GM18498 (cell line): ENCODE measurements around the gene ARHGDIA.
A peak's percentile ranks its signal among the peaks of the same experiment; 100 is the strongest.
"Not testable (repeated sequence)": the region's sequence is repeated elsewhere in the genome, so short reads cannot be mapped to it uniquely, and the experiment has no call there.

Source experiments
- ATAC-seq: cut with Tn5 transposase; IDR thresholded peaks from one replicate; pipeline ENCODE4 v1.9.1; 2021; ENCODE audit warnings: mild to moderate bottlenecking, moderate library complexity; ENCODE audit not compliant: unreplicated experiment

ARHGDIA gene

DNA sequence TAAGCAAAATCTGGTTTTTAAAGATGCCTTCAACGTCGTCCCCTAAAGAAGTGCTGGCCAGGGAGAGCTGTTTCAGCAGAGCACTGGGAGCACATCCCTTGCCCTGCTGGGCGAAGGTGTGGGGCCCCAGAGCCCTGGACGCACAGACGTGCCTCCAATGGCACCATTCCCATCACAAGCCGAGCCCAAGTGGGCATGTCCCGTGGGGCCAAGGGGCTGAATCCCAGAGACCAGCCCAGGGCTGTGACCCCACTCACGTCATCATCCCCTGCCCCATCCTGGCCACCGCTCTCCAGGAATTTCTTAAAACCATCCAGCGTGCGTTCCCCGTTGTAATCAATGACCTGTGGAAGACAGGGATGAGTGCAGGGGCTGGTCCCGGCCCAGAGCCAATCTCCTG is 26.2 kb downstream of the ARHGDIA start:
- no peak for ATAC-seq

DNA sequence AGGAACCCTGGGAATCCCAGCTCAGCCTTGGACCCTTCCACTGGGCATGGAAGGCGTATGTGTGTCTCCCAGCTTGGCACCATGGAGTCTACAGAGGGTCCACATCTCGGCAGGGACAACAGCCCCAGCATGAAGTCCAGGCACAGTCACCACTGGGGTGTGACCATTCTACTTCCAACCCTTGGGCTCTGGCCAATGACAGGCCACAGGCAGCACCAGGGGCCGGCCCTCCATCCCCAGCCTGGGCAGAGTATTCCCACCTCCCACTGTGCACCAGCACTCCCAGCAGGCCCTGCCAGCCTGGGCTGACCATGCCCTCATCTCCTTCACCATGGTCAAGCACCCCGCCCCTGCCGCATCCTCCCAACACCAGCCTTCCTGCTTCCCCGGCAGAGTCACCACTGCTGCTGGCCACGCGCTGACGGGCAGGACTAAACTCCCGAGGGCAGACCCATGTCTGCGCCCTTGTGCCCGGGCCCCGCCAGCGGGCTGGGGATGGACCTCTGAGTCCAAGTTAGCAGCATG is 26.7 kb downstream of the ARHGDIA start:
- ATAC-seq = no peak

DNA sequence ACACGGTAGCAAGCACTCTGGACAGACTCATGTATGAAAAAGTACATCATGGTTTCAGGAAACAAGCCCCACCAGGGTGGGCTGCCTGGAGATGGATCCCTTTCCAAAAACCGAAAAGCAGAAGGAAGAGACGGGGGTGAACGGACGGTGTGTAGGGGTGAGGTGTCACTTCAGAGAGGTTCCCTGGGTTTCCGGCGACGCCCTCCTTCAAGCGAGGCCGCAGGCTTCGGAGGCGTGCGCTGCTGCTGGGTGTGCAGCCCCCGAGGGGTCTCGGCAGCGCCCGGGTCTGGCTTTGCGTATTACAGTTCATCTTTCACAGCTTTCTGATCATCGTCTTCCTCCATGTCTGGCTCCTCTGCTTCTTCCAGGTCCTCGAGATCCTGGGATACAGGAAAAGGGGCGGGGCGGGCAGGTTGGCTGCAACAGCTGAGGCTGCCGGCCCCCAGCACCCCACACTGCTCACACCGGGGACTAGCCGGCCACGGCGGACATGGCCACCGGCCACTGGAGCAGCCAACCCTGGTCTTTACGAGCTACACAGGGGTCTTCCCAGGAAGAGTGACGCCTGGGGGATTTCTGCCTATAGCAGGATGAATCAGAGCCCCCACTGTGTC is 27.3 kb downstream of the ARHGDIA start:
- no peak for ATAC-seq

DNA sequence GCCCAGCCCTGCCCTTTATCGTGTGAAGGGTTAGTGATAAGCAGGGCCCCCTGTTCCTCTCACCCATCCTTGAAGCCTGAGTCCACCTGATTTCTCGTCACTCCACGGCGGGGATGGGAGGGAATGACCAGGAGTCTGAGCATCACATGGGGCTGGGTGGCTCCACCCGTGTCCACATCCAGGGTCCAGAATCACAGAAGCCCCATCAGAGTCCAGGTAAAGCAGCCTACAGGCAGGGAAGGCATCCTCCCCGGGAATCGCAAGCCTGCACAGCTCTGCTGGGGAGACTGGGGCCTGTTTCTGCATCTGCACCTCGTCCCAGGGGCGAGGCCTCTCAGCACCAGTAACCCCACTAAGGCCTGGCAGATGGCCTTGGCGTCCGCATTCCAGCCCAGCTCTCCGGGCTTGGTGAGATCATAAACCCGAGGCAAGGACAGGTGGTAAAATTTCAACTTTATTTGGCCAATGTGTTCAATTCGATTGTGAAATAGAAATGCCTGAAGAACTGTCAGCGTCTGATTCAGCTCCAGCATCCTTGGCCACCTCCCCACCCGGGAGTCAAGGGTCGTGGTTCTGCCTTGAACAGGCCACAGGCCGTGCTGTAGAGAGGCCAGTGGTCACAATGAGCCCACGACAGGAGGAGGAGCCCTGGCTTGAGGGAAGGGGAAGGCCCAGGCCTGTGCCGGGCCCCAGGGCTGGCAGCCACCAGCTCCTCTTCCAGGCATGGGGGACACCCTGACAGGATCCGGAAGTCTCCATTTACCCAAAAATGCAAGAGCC is 28.2 kb downstream of the ARHGDIA start:
- ATAC-seq = no peak

DNA sequence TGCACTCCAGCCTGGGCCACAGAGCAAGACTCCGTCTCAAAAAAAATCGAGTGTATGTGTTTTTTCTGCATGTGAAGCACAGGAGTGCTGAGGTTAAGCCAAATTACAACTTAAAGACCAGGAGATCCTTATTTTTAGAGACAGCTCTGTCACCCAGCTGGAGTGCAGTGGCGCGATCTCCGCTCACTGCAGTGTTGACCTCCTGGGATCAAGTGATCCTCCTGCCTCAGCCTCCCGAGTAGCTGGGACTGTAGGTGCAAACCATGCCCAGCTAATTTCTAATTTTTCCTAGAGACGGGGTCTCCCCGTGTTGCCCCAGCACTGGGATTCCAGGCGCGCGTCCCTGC is 28.8 kb downstream of the ARHGDIA start:
- no peak for ATAC-seq

DNA sequence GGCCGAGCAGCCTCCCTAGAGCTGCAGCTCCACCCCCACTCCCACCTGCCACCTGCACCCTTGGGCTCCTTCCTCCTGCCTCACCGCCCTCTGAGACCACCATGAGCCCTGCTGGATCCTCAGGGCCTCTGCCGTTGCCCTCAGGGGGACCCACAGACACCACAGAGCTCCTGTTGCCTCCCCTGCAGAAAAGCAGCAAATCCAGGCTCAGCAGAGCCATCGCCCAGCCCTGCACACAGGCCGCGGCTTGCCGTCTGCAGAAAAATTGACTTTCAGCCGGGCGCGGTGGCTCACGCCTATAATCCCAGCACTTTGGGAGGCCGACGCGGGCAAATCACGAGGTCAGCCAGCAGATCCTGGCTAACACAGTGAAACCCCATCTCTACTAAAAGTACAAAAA is 29.3 kb downstream of the ARHGDIA start:
- no peak for ATAC-seq

DNA sequence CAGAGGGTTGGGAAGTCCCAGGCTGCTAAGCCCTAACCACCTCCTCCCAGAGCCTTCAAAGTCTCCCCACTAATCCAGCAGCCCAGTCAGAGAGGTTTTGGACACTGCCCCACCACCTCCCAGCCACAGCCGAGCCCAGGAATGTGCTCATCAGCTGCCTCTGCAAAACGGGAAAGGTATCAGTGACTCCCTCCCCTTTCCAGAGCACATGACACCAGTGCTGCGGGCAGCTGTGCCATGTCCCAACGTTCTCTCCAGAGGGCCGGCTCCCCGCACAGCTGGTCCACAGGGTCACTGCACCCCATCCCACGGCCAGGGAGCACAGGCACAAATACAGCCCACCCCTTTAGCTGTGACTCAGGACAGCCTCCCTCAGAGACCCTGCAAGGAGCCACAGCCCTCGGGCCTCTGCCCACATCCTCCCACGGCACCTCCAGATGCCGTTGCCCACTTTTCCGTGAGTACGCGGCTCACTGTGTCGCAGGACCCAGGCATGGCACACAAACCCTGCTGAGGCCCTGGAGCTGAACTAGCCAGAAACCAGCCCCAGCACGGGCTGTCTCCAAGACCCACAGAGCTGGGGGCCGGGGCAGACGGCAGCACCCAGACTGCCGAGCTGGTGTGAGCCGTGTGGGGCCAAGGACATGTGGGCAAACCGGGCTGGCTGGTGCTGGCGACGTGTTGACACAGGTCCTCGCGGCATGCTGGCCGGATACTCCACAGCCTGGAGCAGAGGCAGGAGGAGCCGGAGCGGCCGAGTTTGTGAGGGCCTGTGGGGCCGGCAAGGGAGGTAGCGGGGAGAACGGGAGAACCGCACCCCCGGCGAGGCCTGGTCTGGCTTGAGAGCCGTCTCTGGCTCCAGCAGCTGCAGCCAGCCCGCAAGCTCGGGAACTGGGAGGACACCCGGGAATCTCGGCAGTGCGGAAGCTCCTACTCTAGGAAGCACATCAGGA is 30.0 kb downstream of the ARHGDIA start:
- ATAC-seq = no peak

DNA sequence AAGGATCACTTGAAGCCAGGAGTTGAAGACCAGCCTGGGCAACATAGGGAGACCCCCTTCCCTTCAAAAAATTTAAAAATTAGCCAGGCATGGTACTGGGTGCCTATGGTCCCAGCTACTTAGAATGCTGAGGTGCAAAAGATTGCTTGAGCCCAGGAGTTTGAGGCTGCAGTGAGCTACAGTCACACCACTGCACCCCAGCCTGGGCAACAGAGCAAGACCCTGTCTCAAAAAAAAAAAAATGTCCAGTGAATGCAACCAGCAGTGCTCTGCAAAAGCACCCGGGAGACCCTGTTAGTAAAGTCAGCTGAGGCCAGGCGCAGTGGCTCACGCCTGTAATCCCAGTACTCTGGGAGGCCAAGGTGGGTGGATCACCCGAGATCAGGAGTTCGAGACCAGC is 31.1 kb downstream of the ARHGDIA start:
- ATAC-seq = not testable (repeated sequence)

DNA sequence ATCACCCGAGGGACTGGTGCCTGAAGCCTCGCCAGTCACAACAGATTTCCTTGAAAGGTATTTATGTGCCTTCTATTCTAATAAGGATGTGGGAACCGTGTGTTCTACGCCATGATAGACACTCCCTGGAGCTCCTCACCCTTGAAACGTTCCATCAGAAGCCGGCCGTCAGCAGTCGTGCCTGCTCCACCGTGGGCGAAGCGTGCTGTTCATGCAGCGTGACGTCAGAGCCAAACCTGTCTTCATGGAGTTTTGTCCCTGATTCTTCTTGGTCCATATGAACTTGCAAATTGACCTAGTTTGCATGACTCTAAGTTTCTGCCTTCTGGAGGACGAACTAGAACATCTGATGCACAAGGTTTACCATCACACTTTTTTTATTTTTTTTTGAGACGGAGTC is 31.8 kb downstream of the ARHGDIA start:
- no peak for ATAC-seq

DNA sequence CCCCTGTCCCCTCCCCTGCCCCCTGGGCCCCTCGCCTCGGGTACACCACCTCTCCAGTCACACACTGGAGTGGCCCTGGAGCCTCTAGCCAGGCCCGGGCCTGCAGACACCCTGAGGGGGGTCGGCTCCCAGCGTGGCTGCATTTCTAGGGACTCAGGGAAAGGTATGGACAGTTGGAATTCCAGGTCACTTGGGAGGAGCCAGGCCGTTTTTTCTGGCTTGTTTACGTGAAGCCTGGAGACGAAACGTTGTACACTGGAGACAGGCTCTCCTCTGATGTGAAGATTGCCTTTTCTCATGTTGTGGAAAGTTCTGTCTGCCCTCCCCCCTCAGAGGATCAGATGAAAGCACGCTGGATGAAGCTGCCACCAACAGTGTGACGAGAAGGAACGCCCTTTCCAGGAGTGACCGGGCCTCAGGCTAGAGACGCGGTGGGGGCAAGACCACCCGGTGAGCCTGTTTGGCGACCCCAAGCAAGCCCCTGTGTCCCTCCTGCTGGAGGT is 32.3 kb downstream of the ARHGDIA start:
- ATAC-seq = no peak

DNA sequence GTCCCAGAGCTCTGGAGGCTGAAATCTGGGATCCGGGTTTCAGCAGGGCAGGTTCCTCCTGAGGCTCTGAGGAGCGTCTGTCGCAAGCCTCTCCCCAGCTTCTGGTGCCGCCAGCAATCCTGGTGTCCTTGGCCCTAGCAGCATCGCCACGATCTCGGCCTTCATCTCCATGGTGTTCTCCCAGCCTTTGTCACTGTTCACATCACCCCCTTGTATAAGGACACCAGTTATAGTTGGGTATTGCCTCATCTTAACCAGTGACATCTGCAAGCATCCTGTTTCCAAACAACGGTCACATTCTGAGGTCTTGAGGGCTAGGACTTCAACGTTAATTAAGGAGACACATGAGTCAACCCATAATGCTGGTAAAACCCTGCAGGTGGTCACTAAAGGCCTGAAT is 33.5 kb downstream of the ARHGDIA start:
- ATAC-seq = no peak

DNA sequence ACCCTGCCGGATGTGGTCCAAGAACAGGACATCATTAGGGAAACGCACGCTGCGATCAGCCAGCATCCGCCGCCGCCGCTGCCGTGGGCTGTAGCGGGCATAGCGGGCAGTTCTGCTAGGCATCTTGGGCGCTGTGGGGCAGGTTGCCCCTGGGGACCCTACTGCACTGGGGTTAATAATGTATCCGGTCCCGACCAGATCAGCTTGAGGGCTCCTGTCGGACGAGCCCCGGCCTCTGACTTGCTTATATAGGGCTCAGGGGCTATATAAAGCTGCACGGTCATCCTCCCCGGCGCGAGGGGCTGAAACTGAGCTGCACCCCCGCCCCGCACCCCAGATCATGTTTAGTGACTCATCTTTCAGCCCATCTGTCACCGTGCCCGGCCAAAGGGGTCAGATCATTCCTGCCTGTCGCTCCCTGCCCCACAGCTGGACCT is 36.3 kb downstream of the ARHGDIA start, which contains the start of gene PPP1R27:
Gene PPP1R27, minus strand, starts transcription at position 220 of the 437 bp plus-strand sequence. Its CDS starts 97 bp downstream, at position 123.
- ATAC-seq = no peak

DNA sequence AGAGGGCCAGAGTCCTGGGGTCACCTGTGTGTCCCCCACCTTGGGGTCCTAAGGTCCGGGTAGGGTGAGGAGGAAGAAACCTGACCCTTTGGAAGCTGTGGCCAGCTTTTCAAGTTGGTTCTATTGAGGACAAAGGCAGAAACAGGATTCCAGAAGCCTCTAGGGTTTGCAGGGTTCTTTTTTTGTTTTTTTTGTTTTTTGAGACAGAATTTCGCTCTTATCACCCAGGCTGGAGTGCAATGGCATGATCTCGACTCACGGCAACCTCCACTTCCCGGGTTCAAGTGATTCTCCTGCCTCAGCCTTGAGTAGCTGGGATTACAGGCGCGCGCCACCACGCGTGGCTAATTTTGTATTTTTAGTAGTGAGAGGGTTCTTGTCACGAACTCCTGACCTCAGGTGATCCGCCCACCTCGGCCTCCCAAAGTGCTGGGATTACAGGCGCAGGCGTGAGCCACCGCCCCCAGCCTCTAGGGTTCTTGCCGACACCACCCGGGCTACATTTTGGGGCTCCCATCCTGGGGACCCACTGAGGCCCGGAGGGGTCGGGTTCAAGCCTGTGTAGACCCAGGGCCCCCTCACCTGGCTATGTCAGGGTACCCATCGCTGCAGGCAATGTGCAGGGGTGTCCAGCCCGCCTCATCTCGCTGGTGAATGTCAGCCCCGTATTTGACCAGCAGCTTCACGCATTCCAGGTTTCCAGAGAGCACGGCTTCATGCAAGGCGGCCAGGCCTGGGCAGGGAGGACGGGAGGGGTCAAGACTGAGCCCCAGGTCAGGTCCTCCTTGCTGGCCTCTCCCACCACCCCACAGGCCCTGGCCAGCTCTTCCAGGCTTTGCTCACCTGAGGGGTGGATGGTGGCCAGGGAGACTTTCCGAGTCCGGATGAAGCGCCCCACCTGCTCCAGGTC is 37.0 kb downstream of the ARHGDIA start:
- ATAC-seq = no peak

DNA sequence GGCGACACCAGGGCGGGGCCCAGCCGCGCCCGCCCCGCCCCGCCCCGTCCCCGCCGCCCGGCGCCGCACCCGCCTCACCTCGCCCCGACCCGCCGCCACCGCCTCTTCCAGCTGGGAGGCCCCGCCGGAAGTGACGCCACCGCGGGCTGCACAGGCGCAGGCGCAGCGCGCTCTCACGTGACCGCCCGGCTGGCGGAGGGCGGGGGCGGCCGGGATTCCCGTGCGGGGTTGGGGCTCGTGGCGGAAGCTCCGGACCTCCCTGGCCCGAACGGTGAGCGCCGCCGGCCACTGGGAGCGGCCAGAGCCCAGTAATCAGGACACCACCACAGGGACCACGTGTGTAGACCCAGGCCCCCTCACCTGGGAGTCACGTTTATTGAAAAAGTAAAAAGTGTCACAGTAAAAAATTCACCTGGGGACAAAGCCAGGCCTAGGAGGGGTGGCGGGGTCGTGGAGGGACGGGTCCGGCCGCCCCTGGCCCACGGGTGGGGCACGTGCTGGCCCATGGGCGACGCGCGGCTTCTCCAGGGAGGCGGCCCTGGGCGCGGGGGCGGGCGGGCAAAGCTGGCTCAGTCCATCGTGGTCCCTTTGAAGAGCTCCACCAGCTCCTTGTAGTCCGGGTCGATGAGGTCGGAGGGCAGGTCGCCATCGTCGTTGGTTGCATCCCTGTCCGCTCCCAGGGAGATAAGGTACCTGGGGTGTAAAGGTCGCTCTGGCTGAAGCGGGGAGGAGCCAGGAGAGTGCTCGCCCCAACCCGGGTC is 37.8 kb downstream of the ARHGDIA start, which contains the start of gene MCRIP1:
Gene MCRIP1, minus strand, starts transcription at position 132 of the 761 bp plus-strand sequence. CDS start 8,785 bp downstream, outside the sequence.
- peak; percentile 82 for ATAC-seq

DNA sequence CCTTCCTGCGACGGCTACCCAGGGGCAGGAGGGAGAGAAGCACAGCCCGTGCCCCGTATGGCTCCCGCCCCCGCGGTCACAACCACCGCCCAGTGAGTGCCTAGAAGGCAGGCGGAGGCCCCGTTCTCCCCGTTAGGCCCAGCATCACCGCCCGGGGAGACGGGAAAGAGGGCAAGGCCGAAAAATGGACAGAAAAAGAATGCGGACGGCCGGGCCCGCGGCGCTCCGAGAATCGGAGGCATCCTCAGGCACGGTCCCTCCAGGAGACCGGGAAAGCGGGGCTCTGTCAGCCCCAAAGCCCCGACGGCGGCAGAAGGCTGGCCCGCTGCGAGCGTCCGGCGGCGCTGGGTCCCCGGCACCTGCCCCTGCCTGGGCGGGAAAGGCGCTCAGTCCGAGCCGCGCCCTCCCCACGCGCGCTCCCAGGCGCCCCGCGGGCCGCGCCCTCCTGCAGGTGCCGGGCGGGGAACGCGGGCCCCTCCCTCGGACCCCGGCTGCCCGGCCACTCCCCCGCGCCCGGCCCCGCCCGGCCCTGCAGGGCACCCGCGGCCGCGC is 38.5 kb downstream of the ARHGDIA start:
- peak; percentile 22 for ATAC-seq

DNA sequence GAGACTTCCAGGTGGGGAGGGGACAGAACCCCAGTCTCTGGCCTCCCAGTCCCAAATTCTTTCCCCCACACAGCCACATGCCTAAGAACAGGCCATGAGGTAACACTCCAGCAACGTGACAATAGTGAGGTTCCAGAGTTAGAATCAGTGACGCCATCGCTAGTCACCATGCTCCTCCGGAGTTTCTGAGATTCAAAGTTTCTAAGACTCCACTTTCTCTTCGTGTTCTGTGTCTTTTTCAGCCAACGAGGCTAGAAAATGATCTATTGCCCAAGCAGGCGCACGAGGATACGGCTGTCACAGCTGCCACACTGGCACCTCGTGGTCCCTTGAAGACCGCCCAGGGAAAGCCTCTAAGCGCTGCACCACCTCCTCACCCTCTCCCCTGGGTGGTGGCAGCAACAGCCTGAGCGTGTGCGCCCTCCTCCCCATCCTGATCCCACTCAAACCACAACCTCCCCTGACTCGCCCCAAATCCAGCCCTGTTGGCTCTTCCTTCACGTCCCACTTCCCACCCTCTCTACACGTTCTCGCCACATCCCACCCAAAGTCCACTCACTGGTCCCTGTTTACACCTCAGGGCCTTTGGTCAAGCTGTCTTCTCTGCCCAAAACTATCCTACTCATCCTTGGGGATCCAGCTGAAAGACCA is 39.1 kb downstream of the ARHGDIA start:
- ATAC-seq = no peak

DNA sequence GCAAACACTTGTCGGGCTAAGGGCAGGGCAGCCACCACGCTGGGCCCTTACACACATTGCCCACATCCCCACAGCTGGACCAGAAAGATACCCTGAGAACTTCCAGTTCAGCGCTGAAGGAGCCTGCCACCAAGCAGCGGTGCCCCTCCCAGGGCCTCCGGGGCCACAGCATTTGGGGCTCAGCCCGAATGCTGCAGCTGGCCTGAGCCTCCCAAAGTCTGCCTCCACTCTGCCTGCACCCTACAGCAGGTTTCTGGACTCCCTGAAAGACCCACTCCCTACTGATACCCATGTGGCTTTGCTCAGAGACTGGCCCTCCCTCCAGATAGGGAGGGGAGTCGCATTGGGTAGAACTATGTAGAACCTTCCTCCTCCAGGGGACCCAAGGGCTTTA is 39.6 kb downstream of the ARHGDIA start:
- ATAC-seq = no peak

DNA sequence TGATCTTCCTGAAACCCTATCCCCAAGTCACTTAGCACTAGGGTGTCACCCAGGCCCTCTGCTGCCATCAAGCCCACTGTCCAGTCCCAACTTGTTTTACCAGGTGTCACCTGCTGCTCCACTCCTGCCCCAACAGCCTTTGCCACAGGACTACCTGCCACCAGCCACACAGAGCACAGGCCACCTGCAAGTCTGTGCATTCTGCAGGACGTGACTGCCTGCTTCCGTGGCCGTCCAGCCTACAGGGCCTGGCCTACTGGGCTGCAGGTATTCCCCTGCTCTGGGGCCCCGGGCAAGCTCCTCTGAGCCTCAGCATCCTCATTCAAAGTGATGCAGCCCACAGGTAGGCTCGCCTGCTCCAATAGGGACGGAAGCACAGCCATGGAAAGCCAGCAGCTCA is 41.3 kb downstream of the ARHGDIA start:
- no peak for ATAC-seq
